Measurements from ENCODE around the gene GABRE. TPM values are rescaled to one million over a fixed set of nuclear protein-coding genes. Genes with fewer than 3 reads are reported as not detected.

Gene GABRE
- total and polyA plus RNA-seq, 10 of the 15 experiments (the other 5 are each of a cell fraction or from before 2014, with no cell fraction given): 0.01 to 0.15 (median 0.10) TPM; not detected in 6

DNA sequence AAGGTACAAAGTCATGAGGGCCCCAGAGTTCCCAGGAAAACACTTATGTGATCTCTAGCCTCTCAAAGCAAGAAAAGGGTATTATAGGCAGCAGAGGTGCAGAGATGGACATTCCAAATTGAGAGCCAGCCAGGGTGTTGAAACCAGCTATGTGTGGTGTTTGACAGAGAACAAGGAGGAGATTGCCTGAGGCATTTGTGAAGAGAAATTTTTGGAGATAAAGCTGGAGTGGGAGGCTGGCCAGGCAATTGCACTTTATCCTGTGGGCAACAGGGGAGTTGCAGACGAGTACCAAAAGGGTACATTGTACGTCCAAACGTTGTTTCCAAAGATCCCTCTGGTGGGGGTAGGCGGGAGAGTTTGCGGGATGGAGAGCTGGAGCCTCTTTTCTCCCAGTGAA lies 2.5 kb upstream of the GABRE start (continued):
- TF ChIP-seq, protein P1, sequence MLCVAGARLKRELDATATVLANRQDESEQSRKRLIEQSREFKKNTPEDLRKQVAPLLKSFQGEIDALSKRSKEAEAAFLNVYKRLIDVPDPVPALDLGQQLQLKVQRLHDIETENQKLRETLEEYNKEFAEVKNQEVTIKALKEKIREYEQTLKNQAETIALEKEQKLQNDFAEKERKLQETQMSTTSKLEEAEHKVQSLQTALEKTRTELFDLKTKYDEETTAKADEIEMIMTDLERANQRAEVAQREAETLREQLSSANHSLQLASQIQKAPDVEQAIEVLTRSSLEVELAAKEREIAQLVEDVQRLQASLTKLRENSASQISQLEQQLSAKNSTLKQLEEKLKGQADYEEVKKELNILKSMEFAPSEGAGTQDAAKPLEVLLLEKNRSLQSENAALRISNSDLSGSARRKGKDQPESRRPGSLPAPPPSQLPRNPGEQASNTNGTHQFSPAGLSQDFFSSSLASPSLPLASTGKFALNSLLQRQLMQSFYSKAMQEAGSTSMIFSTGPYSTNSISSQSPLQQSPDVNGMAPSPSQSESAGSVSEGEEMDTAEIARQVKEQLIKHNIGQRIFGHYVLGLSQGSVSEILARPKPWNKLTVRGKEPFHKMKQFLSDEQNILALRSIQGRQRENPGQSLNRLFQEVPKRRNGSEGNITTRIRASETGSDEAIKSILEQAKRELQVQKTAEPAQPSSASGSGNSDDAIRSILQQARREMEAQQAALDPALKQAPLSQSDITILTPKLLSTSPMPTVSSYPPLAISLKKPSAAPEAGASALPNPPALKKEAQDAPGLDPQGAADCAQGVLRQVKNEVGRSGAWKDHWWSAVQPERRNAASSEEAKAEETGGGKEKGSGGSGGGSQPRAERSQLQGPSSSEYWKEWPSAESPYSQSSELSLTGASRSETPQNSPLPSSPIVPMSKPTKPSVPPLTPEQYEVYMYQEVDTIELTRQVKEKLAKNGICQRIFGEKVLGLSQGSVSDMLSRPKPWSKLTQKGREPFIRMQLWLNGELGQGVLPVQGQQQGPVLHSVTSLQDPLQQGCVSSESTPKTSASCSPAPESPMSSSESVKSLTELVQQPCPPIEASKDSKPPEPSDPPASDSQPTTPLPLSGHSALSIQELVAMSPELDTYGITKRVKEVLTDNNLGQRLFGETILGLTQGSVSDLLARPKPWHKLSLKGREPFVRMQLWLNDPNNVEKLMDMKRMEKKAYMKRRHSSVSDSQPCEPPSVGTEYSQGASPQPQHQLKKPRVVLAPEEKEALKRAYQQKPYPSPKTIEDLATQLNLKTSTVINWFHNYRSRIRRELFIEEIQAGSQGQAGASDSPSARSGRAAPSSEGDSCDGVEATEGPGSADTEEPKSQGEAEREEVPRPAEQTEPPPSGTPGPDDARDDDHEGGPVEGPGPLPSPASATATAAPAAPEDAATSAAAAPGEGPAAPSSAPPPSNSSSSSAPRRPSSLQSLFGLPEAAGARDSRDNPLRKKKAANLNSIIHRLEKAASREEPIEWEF (IDR thresholded peaks at IDR 0.05; ENCODE audit: insufficient replicate concordance, low read depth, low read length): no peak
- TF ChIP-seq ZBED1 (IDR thresholded peaks at IDR 0.05; ENCODE audit: borderline replicate concordance) (no peak), MYC (IDR thresholded peaks at IDR 0.05; ENCODE audit: insufficient read depth, insufficient read length, insufficient replicate concordance, low read length, severe bottlenecking) (no peak)

GRCh38 chrX:151975736-151976275 lies 1.3 kb upstream of the GABRE start:
- POLR2A ChIA-PET: no interaction called here
- no peak for TF ChIP-seq SP1 (IDR thresholded peaks at IDR 0.05; ENCODE audit: low read depth, low read length)
- TF ChIP-seq ASH2L (IDR thresholded peaks at IDR 0.05; ENCODE audit: borderline replicate concordance, low read depth): no peak
- TF ChIP-seq IKZF2 (IDR thresholded peaks at IDR 0.05): no peak
- TF ChIP-seq RB1 (IDR thresholded peaks at IDR 0.05; ENCODE audit: borderline replicate concordance): no peak
- no peak for TF ChIP-seq BACH1 (IDR thresholded peaks at IDR 0.05; ENCODE audit: borderline replicate concordance)
- TF ChIP-seq FOXM1 (IDR thresholded peaks at IDR 0.05; ENCODE audit: low read depth, low read length): no peak
- TF ChIP-seq ZBTB4 (CRISPR knock-in tag; IDR thresholded peaks at IDR 0.05): no peak
- TF ChIP-seq RAD51 (IDR thresholded peaks at IDR 0.05): no peak
- no peak for TF ChIP-seq HDAC6 (IDR thresholded peaks at IDR 0.05; ENCODE audit: unreplicated experiment)
- TF ChIP-seq STAT1 (conservative IDR thresholded peaks at IDR 0.05): no peak
- CTCF ChIA-PET: no interaction called here

More at GRCh38 chrX:151975736-151976275, 1.3 kb upstream of the GABRE start:
- no peak overlapping the region for H3K9ac ChIP-seq (ENCODE audit: control insufficient read depth, insufficient read depth, low read length)
- H3K4me1 ChIP-seq (ENCODE audit: control insufficient read depth, insufficient read depth, low read length): no peaks in the 10 kb centered on the region
- BruUV-seq (replicated peaks): no TSS peak
- no peaks in the 10 kb centered on the region for H3K27me3 ChIP-seq (replicated peaks in 1 of 2; ENCODE audit: control insufficient read depth in 2 of 2, insufficient read depth in 2 of 2, low read length in 1 of 2)
- no peak overlapping the region for H3K27ac ChIP-seq (ENCODE audit: control insufficient read depth, insufficient read depth)
- ChIA-PET SMC1A (ENCODE audit: uncharacterized antibody, unreplicated experiment) (no interaction called here), RAD21 (ENCODE audit: unreplicated experiment) (no interaction called here)
- no peaks in the 10 kb centered on the region for H4K20me1 ChIP-seq (ENCODE audit: control insufficient read depth, insufficient read depth)
- no peak overlapping the region for H3K4me2 ChIP-seq (ENCODE audit: control insufficient read depth, insufficient read depth)
- in situ Hi-C loops (cut with MboI) (no loop called here), intact Hi-C loops (cut with micrococcal nuclease; ENCODE audit: unreplicated experiment) (no loop called here)
- H3K4me3 ChIP-seq: no peak overlapping the region
- DNase-seq (ENCODE audit: low read depth, low spot score): no peak
- H3K9me3 ChIP-seq (replicated peaks; ENCODE audit: control insufficient read depth, insufficient read depth, low read length): no peaks in the 10 kb centered on the region
- no peak for ATAC-seq
- H2AFZ ChIP-seq (ENCODE audit: control insufficient read depth, low read depth, low read length): no peak overlapping the region
- no peaks in the 10 kb centered on the region for H3K79me2 ChIP-seq (ENCODE audit: control insufficient read depth, insufficient read depth, low read length)
- 21% methylated on average over 5 of the region's 5 CpGs for WGBS (ENCODE audit: insufficient coverage, insufficient replicate concordance, low lambda C conversion rate, missing lambda C conversion rate)
- no peaks in the 10 kb centered on the region for H3K36me3 ChIP-seq (ENCODE audit: control insufficient read depth in 2 of 2, insufficient read depth in 2 of 2, low read length in 1 of 2)
- no peak for FAIRE-seq
